GM12878 (cell line): ENCODE data around the gene GRAMD1B.

Experiments used
- RAD21 ChIP-seq: IDR thresholded peaks from 2 replicates; pipeline ENCODE4 v1.6.1; 2011; ENCODE audit warnings: mild to moderate bottlenecking, low read depth, low read length, moderate library complexity; ENCODE audit not compliant: insufficient read depth
- SMC3 ChIP-seq: IDR thresholded peaks from 2 replicates; pipeline ENCODE4 v1.6.1; 2011; ENCODE audit warnings: low read length, improper control_type of control experiment, borderline replicate concordance
- TAF1 ChIP-seq: IDR thresholded peaks from 2 replicates; pipeline ENCODE4 v1.6.1; 2011; ENCODE audit warnings: mild to moderate bottlenecking, low read depth, low read length, borderline replicate concordance
- USF1 ChIP-seq: IDR thresholded peaks from 2 replicates; pipeline ENCODE4 v1.6.1; 2011; ENCODE audit warnings: borderline replicate concordance, low read depth, mild to moderate bottlenecking, moderate library complexity, mixed read lengths, low read length; ENCODE audit not compliant: insufficient read depth; ENCODE audit errors: extremely low read length
- TF ChIP-seq, protein P1 (sequence below): fragments of 450-650 bp; IDR thresholded peaks from 2 replicates; pipeline ENCODE4 v1.6.1; 2017; ENCODE audit warnings: mild to moderate bottlenecking
- TF ChIP-seq, protein P2 (sequence below): IDR thresholded peaks from 2 replicates; pipeline ENCODE4 v1.6.1; 2011; ENCODE audit warnings: borderline replicate concordance, low read depth, mild to moderate bottlenecking, moderate library complexity, low read length; ENCODE audit not compliant: insufficient read depth, poor library complexity, severe bottlenecking

GRCh38 chr11:123469089-123469488 lies 39.0 kb downstream of the GRAMD1B start:
- TF ChIP-seq TAF1 (no peak), USF1 (no peak), RAD21 (no peak), SMC3 (no peak)
- TF ChIP-seq, protein P1, sequence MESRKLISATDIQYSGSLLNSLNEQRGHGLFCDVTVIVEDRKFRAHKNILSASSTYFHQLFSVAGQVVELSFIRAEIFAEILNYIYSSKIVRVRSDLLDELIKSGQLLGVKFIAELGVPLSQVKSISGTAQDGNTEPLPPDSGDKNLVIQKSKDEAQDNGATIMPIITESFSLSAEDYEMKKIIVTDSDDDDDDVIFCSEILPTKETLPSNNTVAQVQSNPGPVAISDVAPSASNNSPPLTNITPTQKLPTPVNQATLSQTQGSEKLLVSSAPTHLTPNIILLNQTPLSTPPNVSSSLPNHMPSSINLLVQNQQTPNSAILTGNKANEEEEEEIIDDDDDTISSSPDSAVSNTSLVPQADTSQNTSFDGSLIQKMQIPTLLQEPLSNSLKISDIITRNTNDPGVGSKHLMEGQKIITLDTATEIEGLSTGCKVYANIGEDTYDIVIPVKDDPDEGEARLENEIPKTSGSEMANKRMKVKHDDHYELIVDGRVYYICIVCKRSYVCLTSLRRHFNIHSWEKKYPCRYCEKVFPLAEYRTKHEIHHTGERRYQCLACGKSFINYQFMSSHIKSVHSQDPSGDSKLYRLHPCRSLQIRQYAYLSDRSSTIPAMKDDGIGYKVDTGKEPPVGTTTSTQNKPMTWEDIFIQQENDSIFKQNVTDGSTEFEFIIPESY, result no peak
- TF ChIP-seq, protein P2, sequence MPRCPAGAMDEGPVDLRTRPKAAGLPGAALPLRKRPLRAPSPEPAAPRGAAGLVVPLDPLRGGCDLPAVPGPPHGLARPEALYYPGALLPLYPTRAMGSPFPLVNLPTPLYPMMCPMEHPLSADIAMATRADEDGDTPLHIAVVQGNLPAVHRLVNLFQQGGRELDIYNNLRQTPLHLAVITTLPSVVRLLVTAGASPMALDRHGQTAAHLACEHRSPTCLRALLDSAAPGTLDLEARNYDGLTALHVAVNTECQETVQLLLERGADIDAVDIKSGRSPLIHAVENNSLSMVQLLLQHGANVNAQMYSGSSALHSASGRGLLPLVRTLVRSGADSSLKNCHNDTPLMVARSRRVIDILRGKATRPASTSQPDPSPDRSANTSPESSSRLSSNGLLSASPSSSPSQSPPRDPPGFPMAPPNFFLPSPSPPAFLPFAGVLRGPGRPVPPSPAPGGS, result no peak
